H54 (cell line): Measurements from ENCODE around the gene GLS.
A peak's percentile ranks its signal among the peaks of the same experiment; 100 is the strongest.
"Not testable (repeated sequence)": the region's sequence is repeated elsewhere in the genome, so short reads cannot be mapped to it uniquely, and the experiment has no call there.

Experiments used
- DNase-seq: peaks from one replicate; pipeline ENCODE4 v3.0.0; 2011; ENCODE audit warnings: low spot score, mixed read lengths; ENCODE audit not compliant: insufficient read length
- FAIRE-seq: peaks from 3 replicates; lab custom pipeline; 2011; peaks lifted over from hg19 to GRCh38; lab: Jason Lieb, UNC
- POLR2A ChIP-seq: IDR thresholded peaks from 2 replicates; pipeline ENCODE4 v1.6.1; 2011; ENCODE audit warnings: low read depth, mild to moderate bottlenecking, low read length

Gene GLS

GRCh38 chr2:190979906-190980629 lies 99.4 kb downstream of the GLS start:
- no peak for DNase-seq
- FAIRE-seq = no peak
- no peak for TF ChIP-seq POLR2A

GRCh38 chr2:190980630-190981209 lies 100.1 kb downstream of the GLS start:
- FAIRE-seq (no peak), DNase-seq (no peak)
- no peak for TF ChIP-seq POLR2A

GRCh38 chr2:190981333-190981732 lies 100.7 kb downstream of the GLS start:
- TF ChIP-seq POLR2A = no peak
- no peak for FAIRE-seq
- DNase-seq = no peak

GRCh38 chr2:190981733-190982132 lies 101.1 kb downstream of the GLS start:
- no peak for TF ChIP-seq POLR2A
- FAIRE-seq = no peak
- no peak for DNase-seq

GRCh38 chr2:190982262-190983034 lies 101.8 kb downstream of the GLS start:
- DNase-seq (no peak), FAIRE-seq (no peak)
- TF ChIP-seq POLR2A = no peak

GRCh38 chr2:190984595-190984994 lies 104.0 kb downstream of the GLS start:
- TF ChIP-seq POLR2A = no peak
- peak; percentile 60 for DNase-seq
- FAIRE-seq = peak; percentile 86

GRCh38 chr2:190986221-190986953 lies 105.8 kb downstream of the GLS start:
- no peak for TF ChIP-seq POLR2A
- FAIRE-seq = no peak
- DNase-seq = no peak

GRCh38 chr2:190987116-190987515 lies 106.5 kb downstream of the GLS start:
- TF ChIP-seq POLR2A = no peak
- DNase-seq (no peak), FAIRE-seq (no peak)

GRCh38 chr2:190987938-190988337 lies 107.3 kb downstream of the GLS start:
- DNase-seq (no peak), FAIRE-seq (no peak)
- TF ChIP-seq POLR2A = no peak

GRCh38 chr2:190988910-190989309 lies 108.3 kb downstream of the GLS start:
- DNase-seq = no peak
- no peak for TF ChIP-seq POLR2A
- no peak for FAIRE-seq

GRCh38 chr2:190990132-190990531 lies 109.5 kb downstream of the GLS start:
- no peak for TF ChIP-seq POLR2A
- DNase-seq = no peak
- no peak for FAIRE-seq

- no peak for TF ChIP-seq POLR2A
- FAIRE-seq (no peak), DNase-seq (no peak)
Observed at GRCh38 chr2:190993292-190993643, 112.6 kb downstream of the GLS start.

- DNase-seq (no peak), FAIRE-seq (no peak)
- TF ChIP-seq POLR2A = no peak
Observed at GRCh38 chr2:190994148-190994547, 113.5 kb downstream of the GLS start.

- not testable (repeated sequence) for DNase-seq
Observed at GRCh38 chr2:190995315-190995714, 114.7 kb downstream of the GLS start.

More at GRCh38 chr2:190995315-190995714, 114.7 kb downstream of the GLS start:
- not testable (repeated sequence) for FAIRE-seq
